Effector memory CD8-positive, alpha-beta T cell (primary cell): ENCODE data around the gene GPR62.
"Not testable (repeated sequence)": the region's sequence is repeated elsewhere in the genome, so short reads cannot be mapped to it uniquely, and the experiment has no call there.

Experiments used
- ATAC-seq: fragments of 150-1000 bp; cut with Tn5 transposase; replicated peaks from 2 replicates; pipeline ENCODE4 v1.10.0; 2021; ENCODE audit warnings: mild to moderate bottlenecking, moderate library complexity
- DNase-seq, 3 experiments: peaks; one replicate each; pipeline ENCODE4 v3.0.0; 2021
- H3K27ac Mint-ChIP-seq, 2 donors: one replicate each; pipeline ENCODE4 v1.8.0; 2022; ENCODE audit warnings: mild to moderate bottlenecking in 2 of 2, mixed read lengths in 2 of 2, moderate library complexity in 2 of 2
- H3K27me3 Mint-ChIP-seq, 2 donors: one replicate each; pipeline ENCODE4 v1.8.0; 2022; ENCODE audit warnings: mixed read lengths in 2 of 2
- H3K36me3 Mint-ChIP-seq: one replicate; pipeline ENCODE4 v1.8.0; 2022; ENCODE audit warnings: mild to moderate bottlenecking, moderate library complexity, mixed read lengths; ENCODE audit not compliant: insufficient read depth
- H3K4me1 Mint-ChIP-seq, 2 donors: one replicate each; pipeline ENCODE4 v1.8.0; 2022; ENCODE audit warnings: low read depth in 2 of 2, mixed read lengths in 2 of 2
- H3K4me3 Mint-ChIP-seq, 2 donors: one replicate each; pipeline ENCODE4 v1.8.0; 2022; ENCODE audit warnings: mild to moderate bottlenecking in 2 of 2, mixed read lengths in 2 of 2, moderate library complexity in 2 of 2
- H3K9me3 Mint-ChIP-seq, 2 donors: one replicate each; pipeline ENCODE4 v1.8.0; 2022; ENCODE audit warnings: mixed read lengths in 2 of 2

The GPR62 gene

DNA sequence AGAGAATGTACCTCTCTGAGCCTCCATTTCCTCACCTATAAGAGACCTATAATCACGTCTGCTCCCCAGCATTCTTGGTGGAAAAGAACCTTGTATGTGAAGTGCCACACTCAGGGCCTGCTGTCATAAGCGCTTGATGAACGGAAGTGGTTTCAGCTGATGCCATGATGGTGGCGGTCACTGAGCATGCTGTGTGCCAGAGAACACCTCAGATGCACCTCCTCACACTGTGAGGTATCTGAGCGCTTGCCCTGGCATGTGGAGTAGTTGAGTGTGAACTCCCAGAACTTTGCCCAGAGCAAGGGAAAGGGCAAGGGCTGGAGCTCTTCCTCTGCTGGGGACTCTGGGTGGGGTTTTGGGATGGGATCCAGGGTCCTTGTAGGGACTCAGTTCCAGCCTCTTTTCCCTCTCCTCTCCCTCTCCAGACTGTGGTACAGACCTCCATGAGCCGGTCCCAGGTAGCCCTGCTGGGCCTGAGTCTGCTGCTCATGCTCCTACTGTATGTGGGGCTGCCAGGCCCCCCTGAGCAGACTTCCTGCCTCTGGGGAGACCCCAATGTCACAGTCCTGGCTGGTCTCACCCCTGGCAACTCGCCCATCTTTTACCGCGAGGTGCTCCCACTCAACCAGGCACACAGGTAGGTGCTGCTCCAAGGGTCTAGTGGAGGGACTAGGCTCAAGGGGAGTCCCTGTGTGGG lies 22.4 kb downstream of the GPR62 start:
- DNase-seq (peak; percentile 31 to 35 (median 33)), ATAC-seq (peak; percentile 54)
- Mint-ChIP-seq H3K27ac (peak overlapping the region; percentile 41 to 75), H3K4me1 (peaks cover 39 to 41% of the 10 kb centered on the region in 2 donors), H3K27me3 (no peaks in the 10 kb centered on the region), H3K9me3 (no peaks in the 10 kb centered on the region), H3K36me3 (peaks cover 20% of the 10 kb centered on the region), H3K4me3 (peak overlapping the region; percentile 46 to 64)

GRCh38 chr3:51978143-51978502 lies 22.9 kb downstream of the GPR62 start:
- no peak for DNase-seq
- peaks cover 42 to 47% of the 10 kb centered on the region in 2 donors for H3K4me1 Mint-ChIP-seq

DNA sequence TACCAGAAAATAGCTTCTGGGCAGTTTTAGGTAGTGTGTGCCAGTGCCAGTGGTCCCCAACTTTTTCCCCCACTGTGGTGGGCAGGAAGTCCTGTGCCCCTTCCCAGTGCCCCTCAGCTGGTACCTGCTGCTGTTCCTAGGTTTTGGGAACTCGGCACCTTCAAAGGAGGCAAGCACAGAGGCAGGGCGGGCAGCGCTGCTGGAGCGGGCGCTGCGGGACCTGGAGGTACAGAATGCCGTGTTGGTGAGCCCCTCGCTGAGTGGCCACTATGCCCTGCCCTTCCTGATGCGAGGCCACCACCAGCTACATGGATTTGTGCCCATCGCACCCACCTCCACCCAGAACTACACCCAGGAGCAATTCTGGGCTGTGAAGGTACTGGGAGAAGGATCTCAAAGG lies 25.1 kb downstream of the GPR62 start:
- ATAC-seq: no peak
- Mint-ChIP-seq H3K4me3 (no peak overlapping the region), H3K9me3 (no peaks in the 10 kb centered on the region), H3K27me3 (no peaks in the 10 kb centered on the region), H3K27ac (no peak overlapping the region), H3K36me3 (peaks cover 18% of the 10 kb centered on the region), H3K4me1 (peaks cover 37 to 43% of the 10 kb centered on the region in 2 donors)
- no peak for DNase-seq

More at GRCh38 chr3:51978143-51978502, 22.9 kb downstream of the GPR62 start:
- Mint-ChIP-seq H3K9me3 (no peaks in the 10 kb centered on the region), H3K4me3 (no peak overlapping the region), H3K36me3 (peaks cover 26% of the 10 kb centered on the region), H3K27ac (peak overlapping the region in 1 of 2 donors; percentile 41), H3K27me3 (no peaks in the 10 kb centered on the region)
- ATAC-seq: no peak

GRCh38 chr3:51982352-51982837 lies 27.2 kb downstream of the GPR62 start:
- peak; percentile 33 for ATAC-seq
- Mint-ChIP-seq H3K36me3 (peaks cover 21% of the 10 kb centered on the region), H3K9me3 (no peaks in the 10 kb centered on the region), H3K4me3 (peak overlapping the region; percentile 92 to 95), H3K27me3 (no peaks in the 10 kb centered on the region), H3K27ac (peak overlapping the region; percentile 90 to 97), H3K4me1 (peaks cover 25 to 30% of the 10 kb centered on the region in 2 donors)
- DNase-seq: no peak

GRCh38 chr3:51982838-51983577 lies 27.8 kb downstream of the GPR62 start, which contains the start of gene ACY1:
Gene ACY1, plus strand, starts transcription at chr3:51983535. Its CDS starts 530 bp downstream, at chr3:51984065.
- Mint-ChIP-seq H3K4me3 (peak within 1 kb of the TSS; percentile 92 to 95), H3K36me3 (peaks cover 21% of the 10 kb centered on the region), H3K27me3 (no peaks in the 10 kb centered on the region), H3K4me1 (peaks cover 23 to 25% of the 10 kb centered on the region in 2 donors), H3K9me3 (no peaks in the 10 kb centered on the region), H3K27ac (peak within 1 kb of the TSS; percentile 90 to 97)
- peak; percentile 81 for ATAC-seq
- DNase-seq: peak; percentile 53 to 60 (median 57)

DNA sequence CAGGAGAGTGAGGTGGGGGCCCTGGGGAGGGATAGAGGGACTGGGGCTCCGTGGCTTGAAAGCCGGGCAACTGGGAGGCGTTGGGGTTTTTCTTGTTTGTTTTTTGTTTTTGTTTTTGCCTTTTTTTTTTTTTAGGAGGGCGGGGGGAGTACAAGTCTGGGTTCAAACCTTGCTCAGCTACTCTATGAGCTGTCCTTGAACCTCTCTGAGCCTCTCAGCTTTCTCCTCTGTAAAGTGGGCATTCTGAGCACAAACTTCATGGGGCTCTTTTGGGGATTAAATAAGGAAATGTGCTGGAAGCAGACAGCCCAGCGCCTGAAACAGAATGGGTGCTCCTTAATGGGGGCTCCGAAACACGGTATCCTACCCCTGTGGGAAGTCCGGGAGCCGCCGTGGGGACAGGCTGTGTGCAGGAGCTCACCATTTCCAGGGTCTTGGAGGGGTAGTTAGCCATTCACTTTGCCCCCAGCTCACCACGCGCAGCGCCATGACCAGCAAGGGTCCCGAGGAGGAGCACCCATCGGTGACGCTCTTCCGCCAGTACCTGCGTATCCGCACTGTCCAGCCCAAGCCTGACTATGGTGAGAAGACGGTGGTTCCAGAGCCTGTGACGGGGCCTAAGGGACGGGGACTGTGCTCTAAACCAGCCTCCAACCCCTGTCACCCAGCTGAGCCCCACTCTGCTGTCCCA lies 28.5 kb downstream of the GPR62 start:
- ATAC-seq: no peak
- peaks cover 21% of the 10 kb centered on the region for H3K36me3 Mint-ChIP-seq
- H3K27me3 Mint-ChIP-seq: no peaks in the 10 kb centered on the region
- H3K27ac Mint-ChIP-seq: peak overlapping the region; percentile 90 to 97
- H3K4me3 Mint-ChIP-seq: peak overlapping the region; percentile 92 to 95
- H3K9me3 Mint-ChIP-seq: no peaks in the 10 kb centered on the region
- no peak for DNase-seq
- peaks cover 25 to 27% of the 10 kb centered on the region in 2 donors for H3K4me1 Mint-ChIP-seq

DNA sequence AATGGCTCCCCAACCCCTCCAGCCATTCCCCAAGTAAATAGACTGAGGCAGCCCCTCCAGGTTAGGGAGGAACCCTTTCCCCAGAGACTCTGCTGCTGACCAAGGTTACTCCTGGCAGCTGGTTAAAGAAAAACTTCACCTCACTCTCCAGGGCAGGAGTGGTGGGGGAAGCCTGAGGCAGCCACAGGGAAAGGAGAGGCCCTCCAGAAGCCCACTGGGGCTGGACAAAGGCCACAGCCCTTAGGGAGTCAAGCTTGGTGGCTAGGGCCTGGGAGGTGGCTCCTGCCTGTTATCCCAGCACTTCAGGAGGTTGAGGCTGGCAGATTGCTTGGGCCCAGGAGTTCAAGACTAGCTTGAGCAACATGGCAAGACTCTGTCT lies 29.1 kb downstream of the GPR62 start:
- Mint-ChIP-seq H3K4me1 (peaks cover 28 to 30% of the 10 kb centered on the region in 2 donors), H3K36me3 (peaks cover 21% of the 10 kb centered on the region), H3K9me3 (no peaks in the 10 kb centered on the region), H3K27ac (peak overlapping the region; percentile 90 to 97), H3K4me3 (peak overlapping the region; percentile 92 to 95), H3K27me3 (no peaks in the 10 kb centered on the region)
- no peak for DNase-seq
- no peak for ATAC-seq

DNA sequence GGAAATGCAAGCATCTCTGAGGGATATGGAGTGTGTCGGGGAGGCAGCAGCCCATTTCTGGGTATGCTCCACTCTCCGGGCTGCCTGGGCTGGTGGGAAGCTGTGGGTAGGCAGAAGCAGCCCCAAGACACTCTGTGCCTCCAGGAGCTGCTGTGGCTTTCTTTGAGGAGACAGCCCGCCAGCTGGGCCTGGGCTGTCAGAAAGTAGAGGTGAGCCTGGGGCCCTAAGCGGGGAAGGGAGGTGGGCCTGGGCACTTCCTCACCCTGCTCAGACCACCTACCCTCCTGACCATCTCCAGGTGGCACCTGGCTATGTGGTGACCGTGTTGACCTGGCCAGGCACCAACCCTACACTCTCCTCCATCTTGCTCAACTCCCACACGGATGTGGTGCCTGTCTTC lies 29.9 kb downstream of the GPR62 start:
- Mint-ChIP-seq H3K9me3 (no peaks in the 10 kb centered on the region), H3K27me3 (no peaks in the 10 kb centered on the region), H3K36me3 (peaks cover 21% of the 10 kb centered on the region), H3K4me1 (peaks cover 28 to 30% of the 10 kb centered on the region in 2 donors), H3K27ac (peak overlapping the region; percentile 90 to 97), H3K4me3 (no peak overlapping the region)
- DNase-seq (no peak), ATAC-seq (no peak)

DNA sequence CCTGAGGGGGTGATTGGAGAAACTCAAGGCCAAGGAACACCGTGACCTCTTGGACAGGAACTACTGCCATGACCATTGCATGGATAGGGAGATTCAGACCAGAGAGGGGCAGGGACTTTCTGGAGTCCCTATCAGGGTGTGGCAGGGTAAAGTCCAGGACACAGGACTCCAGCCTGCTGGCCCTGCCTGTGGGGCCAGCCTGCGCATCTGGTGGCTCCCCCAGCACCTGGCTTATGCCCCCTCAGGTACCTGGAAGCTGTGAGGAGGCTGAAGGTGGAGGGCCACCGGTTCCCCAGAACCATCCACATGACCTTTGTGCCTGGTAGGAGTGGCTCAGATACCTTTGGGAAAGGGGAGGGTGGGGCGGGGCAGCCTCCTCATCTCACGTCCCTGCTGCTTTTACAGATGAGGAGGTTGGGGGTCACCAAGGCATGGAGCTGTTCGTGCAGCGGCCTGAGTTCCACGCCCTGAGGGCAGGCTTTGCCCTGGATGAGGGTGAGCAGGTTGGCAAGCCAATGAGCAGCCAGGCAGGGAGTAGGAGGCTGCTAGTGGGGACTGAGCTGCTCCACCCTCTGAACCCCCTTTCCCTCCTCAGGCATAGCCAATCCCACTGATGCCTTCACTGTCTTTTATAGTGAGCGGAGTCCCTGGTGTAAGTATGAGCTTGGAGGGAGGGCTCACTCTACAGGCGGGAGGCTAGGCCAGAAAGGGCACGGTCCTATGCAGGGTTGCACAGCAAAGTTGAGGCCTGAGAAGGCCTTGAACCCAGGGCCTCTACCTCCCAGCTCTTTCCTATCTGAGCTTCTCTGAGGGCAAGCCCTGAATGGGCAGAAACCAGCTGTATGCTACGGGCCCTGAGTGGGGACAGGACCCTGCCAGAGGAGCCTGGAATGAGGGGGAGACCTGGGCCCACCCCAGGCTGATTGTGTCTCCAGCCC lies 31.1 kb downstream of the GPR62 start:
- Mint-ChIP-seq H3K27ac (peak overlapping the region; percentile 5 to 78), H3K27me3 (no peaks in the 10 kb centered on the region), H3K4me1 (peaks cover 23 to 25% of the 10 kb centered on the region in 2 donors), H3K9me3 (no peaks in the 10 kb centered on the region), H3K4me3 (no peak overlapping the region), H3K36me3 (peaks cover 24% of the 10 kb centered on the region)
- no peak for DNase-seq
- no peak for ATAC-seq

DNA sequence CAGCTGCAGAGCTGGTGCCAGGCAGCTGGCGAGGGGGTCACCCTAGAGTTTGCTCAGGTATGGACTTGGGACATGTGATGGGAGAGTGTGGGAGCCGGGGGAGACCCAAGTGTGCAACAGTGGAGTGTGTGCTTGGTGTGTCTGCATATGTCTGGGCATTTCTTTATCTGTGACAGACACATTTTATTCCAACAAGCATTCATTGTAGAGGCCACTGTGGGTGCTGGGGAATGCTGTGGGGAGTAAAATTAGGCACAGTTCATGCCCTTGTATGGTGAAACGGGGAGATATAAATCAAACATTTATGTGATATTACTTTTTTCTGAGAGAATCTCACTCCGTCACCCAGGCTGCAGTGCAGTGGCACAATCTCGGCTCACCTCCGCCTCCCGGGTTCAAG lies 32.4 kb downstream of the GPR62 start:
- no peak overlapping the region for H3K4me3 Mint-ChIP-seq
- peaks cover 23% of the 10 kb centered on the region for H3K36me3 Mint-ChIP-seq
- H3K9me3 Mint-ChIP-seq: no peaks in the 10 kb centered on the region
- H3K4me1 Mint-ChIP-seq: peaks cover 22% of the 10 kb centered on the region in 2 donors
- no peaks in the 10 kb centered on the region for H3K27me3 Mint-ChIP-seq
- no peak for DNase-seq
- ATAC-seq: no peak
- H3K27ac Mint-ChIP-seq: peak overlapping the region; percentile 5 to 78

- H3K27ac Mint-ChIP-seq: peak overlapping the region; percentile 77 to 78
- ATAC-seq (no peak), DNase-seq (no peak)
- H3K4me3 Mint-ChIP-seq: no peak overlapping the region
- peaks cover 16 to 17% of the 10 kb centered on the region in 2 donors for H3K4me1 Mint-ChIP-seq
- H3K27me3 Mint-ChIP-seq: no peaks in the 10 kb centered on the region
- H3K36me3 Mint-ChIP-seq: peaks cover 27% of the 10 kb centered on the region
- no peaks in the 10 kb centered on the region for H3K9me3 Mint-ChIP-seq
Measured at GRCh38 chr3:51988286-51989146, 33.3 kb downstream of the GPR62 start.

DNA sequence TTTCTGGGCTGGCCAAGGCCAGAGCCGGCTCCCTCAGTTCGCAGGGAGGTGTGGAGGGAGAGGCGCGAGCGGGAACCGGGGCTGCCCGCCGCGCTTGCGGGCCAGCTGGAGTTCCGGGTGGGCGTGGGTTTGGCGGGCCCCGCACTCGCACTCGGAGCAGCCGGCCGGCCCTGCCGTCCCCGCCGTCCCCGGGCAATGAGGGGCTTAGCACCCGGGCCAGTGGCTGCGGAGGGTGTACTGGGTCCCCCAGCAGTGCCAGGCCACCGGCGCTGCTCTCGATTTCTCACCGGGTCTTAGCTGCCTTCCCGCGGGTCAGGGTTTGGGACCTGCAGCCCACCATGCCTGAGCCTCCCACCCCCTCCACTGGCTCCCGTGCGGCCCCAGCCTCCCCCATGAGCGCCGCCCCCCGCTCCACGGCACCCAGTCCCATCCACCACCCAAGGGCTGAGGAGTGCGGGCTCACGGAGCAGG lies 35.4 kb downstream of the GPR62 start:
- peaks cover 26 to 32% of the 10 kb centered on the region in 2 donors for H3K4me1 Mint-ChIP-seq
- H3K27ac Mint-ChIP-seq: peak overlapping the region in 1 of 2 donors; percentile 69
- H3K27me3 Mint-ChIP-seq: not testable (repeated sequence)

More for the DNA sequence above, 35.4 kb downstream of the GPR62 start:
- not testable (repeated sequence) for DNase-seq, ATAC-seq, H3K4me3 Mint-ChIP-seq, H3K9me3 Mint-ChIP-seq
- H3K36me3 Mint-ChIP-seq: peaks cover 38% of the 10 kb centered on the region
